HG03175 (cell line): ENCODE data around the gene CHCHD6.

Experiments used
- ATAC-seq: cut with Tn5 transposase; IDR thresholded peaks from one replicate; pipeline ENCODE4 v1.9.1; 2021; ENCODE audit warnings: mild to moderate bottlenecking, moderate library complexity; ENCODE audit not compliant: unreplicated experiment

CHCHD6 gene, protein sequence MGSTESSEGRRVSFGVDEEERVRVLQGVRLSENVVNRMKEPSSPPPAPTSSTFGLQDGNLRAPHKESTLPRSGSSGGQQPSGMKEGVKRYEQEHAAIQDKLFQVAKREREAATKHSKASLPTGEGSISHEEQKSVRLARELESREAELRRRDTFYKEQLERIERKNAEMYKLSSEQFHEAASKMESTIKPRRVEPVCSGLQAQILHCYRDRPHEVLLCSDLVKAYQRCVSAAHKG

DNA sequence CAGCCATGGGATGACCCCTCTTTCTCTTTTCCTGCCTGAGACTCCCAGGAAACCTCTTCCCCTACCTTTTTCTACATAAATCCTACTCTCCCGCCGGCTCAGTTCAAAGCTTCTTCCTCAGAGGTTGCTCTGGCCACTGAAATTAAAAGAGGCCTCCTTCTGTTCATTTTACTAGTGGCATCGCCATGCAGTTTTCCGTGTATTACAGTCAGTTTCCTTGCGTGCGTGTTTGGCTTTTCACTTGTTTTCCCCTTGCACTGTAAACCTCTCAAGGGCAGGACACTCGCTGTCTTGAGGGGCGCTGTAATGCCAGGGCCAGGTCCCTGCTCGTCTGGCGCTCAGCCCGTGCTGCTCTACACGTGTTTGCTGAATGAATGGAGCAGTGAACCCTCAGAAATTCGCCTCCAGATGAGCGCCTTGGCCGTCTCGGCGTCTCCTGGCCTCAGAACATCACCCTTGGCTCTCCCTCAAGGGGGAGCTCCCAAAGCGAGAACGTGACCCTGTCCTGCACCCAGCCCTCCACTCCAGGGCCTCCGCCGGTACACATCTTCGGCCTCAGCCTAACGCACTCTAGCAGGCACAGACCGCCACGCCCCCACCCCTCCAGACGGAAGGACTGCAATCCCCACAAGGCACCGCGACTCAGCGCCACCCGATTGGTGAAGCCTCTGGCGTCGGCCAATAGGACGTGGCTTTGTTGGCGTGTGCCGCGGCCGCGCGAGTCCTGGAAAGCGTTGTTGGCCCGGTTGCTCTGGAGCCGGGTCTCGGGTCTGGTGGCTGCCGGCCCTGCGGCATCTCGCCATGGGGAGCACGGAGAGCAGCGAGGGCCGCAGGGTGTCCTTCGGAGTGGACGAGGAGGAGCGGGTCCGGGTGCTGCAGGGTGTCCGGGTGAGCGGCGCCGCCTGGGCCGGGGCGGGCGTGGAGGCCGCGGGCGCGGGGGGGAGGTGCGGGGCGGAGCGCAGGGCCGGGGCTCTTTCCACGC lies at the start of gene CHCHD6:
Gene CHCHD6 (plus strand): TSS at position 729 of the 982 bp plus-strand sequence. CDS start 73 bp downstream, at position 802.
- ATAC-seq: peak; percentile 98

DNA sequence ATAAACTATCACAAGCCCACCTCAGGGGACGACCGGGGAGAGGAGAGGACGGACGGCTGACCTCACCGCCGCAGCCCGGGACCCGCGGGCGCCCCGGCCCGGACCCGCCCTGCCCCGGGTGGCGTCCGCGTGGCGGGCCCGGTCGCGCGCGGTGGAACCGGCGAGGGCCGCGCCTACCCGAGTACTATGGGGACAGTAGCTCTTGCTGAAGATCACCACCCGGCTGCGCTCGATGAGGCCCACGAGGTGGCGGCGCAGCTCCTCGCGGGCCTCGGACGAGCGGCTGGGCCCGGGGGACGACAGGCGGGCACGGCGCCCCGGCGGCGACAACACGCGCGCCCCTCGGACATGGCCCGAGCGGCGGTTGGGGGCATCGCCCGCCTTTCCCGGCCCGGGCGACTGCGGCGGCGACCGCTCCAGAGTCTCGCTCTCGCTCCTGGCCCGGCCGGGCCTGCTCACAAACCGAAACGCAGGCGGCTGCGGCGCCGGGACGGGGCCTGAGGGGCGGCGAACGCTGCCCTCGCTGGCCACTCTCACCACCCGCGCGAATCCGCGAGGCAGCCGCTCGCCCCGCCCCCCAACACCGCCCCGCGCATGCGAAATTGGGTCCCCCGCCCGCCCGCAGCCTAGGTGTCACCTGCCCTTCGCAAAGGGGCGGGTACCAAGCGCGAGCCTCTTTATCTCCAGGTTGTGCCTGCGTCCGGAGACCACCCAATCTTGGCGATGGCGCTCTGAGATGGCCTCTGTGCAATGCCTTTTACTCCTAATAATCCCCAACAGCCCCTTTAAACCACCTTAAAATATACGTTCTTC lies 49.3 kb upstream of the CHCHD6 start, which contains the start of gene TXNRD3:
Gene TXNRD3 (minus strand): TSS at position 554 of the 813 bp plus-strand sequence.
- ATAC-seq: no peak

DNA sequence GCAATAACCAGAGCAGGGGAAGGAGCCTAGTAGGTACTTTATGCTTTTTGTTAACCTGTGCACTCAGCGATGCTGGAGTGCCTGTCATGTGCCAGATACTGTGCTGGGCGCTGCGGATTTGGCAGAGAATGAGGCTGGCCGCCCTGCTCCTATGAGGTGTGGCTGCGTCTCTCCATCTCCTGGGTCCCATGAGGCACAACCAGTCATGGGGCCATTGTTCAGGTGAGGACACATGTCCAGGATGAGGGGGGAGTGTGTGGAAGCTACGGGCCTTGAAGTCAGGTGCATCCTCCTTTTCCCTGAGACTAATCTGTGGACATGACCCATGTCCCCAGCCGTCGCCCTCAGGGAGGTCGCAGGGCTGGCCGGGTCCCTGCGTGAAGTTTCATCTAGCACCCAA lies 48.2 kb upstream of the CHCHD6 start:
- no peak for ATAC-seq

DNA sequence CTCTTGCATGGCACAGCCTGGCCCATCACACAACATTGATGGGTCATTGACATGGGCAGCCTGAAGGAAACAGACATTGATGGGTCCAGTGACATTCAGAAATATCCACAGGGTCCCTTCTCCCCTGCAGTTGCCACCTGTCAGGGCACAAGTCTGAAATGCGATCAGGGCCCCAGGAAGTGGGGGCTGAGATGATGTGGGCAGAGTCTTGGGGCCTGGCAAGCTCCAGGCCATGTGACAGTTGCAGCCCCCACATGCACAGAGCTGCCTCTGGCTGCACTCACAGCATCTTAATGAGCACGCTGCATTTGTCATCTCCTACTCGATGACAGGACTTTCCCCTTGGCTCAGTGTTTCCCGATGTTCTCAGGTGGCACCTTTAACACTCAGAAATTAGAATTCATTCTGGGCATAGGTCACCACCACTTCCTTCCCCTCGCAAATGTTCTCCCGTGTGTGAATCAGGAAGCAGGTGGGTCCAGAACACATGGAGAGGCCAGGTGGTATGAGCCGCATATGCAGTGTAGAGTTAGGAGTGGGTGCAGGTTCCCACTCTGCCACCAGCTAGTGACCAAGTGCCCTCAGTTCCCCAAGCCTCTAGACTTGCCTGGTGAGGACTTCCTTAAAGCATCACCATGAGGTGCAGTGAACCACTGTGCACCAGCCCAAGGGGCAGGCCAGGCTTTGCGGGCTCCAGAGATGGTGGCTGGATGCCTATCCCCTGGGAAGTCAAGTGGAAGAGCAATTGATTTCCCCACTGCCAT lies 47.5 kb upstream of the CHCHD6 start:
- ATAC-seq: no peak

DNA sequence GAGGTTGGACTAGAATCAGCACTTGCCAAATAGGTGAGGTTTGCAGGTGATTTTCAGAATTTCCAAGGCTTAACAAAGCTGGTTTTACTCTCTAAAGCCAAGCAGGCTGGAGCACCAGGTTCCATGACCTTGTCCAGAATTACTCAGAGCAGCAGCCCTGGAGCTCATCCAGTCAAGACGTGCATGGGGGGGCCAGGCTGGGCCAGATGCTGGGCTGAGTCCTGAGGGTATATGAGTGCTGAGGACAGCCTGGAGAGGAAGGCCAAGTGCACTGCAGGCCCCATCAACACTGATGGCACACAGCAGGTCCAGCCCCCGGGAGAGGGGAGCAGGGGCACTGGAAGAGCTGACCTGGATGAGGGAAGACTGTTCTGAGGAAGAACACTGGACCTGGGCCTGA lies 46.1 kb upstream of the CHCHD6 start:
- no peak for ATAC-seq

DNA sequence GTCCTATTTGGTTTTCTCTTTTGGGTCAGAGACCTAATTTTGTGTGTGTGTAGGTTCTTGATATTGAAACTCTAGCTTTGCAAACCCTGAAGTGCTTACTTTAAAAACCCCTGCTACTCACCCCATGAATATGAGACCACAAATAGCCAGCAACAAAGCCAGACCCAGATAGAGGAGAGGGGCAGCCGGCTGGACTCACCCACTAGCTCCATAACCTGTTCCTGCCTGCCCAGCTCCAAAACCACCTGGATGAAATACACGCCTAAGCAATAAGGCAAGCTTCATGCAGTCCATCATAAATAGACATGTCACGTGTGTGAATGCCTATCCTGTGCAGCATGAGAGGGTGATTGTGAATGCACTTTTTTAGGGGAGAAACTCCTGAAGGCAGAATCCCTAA lies 45.5 kb upstream of the CHCHD6 start:
- ATAC-seq: no peak

DNA sequence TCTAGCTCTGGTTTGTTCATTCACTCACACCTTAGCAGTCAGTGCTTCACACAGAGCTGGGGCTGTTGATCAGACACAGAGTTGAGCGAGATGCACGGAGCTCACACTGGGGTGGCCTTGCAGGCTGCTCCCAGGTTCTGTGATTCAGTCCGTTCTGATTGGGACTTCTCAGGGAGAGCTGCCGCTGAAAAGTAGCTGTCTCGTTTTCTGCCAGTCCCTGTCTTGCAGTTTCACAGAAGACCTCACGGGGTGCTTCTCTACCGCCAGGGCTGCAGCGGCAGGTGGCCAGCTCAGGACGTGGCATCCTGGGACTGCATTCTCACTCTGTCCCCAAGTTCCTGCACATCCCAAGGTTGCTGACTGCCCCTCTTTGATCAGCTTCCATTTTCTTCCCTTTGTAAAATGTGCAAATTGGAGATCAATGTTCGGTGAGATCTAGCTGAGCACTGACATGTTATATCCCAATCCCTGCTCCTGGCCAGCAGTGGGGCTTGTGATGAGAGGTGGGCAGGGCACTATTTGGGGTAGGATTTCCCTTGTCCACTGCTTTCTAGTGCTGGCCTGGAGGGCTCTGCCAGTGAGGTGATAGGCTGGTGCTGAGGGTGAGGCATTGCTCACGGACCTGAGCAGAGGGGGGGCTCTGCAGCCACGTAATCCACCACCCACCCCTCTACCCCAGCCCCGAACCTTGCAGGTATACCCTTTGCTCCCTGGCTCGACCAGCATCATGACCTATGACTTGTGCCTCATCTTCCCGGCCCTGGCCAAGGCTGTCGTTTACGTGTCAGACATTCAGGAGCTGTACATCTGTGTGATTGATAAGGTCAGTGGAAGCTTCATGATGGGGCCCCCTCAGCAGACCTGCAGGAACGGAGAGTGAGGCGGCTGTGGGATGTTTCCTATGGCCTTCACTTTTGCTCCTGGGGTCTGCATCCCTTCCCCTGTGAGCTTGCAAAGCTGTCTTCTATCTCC lies 43.8 kb upstream of the CHCHD6 start:
- no peak for ATAC-seq

DNA sequence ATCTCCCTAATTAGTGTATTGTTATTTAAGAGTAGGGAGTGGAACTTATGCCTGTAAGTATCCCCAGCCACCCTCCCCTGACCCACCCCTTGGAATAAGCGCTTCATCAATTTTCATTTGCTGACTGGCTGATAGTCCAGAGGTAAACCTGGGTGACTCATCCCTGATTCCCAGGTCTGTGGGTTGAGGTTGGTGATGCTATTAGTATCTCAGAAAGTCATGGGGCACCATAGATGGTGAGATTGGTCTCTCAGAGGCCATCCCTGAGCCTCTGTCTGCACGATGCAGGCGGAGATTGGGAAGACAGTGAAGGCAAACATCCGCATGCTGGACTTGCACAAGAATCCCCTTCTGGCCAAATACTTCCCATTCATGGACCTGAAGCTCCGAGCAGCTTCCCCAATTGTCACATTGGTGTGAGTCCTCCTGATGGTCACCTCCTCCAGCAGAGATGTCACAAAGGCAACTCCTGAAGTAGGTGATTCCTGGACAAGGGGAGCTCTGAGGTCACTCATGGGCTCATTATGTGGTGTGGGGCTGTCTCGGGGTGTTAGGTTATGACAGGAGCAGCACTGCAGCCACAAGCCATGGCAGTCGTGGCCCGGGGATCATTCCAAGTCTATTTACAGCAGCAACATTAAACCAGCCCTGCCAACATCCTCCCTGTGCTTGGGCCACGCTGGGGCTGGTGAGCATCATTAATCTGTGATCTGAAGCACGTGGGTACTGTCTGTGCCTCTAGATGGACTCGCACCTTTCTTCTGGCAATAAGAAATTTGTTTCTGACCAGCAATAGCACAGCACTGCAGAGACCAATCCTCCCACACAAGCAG lies 42.3 kb upstream of the CHCHD6 start:
- no peak for ATAC-seq

DNA sequence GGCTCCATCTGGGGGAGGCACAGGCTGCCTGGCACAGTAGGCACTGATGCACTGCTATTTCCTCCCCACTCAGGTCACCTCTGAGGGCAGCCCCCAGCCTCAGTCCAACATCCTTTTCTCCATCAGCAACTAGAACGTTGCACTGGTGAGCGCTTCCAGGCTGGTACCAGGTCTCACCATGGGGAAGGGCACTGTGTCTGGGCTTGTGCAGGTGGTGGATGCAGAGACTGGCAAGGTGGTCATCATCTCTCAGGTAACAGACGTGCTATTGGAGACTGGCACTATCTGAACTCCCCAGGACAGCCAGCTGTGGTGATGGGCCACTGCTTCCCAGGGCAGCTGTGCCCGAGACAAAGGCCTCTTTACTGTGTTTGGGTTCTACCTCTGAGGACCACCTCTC lies 40.8 kb upstream of the CHCHD6 start:
- no peak for ATAC-seq

DNA sequence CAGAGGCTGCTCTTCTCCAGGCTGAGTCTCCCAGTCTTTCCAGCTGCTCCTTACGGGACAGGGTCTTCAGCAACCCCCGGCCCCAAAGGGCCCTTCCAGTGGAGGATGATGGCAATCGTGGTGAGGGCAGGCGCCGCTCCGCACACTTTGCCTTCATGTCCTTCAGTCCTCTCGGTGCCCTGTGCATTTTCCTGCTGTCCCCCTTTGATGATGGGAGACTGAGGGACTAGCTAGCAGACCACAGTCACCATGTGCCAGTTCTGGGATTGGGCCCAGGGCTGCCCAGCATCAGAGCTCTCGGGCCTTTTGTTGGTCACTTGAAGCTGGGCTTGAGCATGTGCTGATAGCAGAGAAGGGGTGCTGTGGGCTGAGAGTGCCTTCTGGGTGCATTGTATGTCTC lies 40.3 kb upstream of the CHCHD6 start:
- ATAC-seq: no peak

DNA sequence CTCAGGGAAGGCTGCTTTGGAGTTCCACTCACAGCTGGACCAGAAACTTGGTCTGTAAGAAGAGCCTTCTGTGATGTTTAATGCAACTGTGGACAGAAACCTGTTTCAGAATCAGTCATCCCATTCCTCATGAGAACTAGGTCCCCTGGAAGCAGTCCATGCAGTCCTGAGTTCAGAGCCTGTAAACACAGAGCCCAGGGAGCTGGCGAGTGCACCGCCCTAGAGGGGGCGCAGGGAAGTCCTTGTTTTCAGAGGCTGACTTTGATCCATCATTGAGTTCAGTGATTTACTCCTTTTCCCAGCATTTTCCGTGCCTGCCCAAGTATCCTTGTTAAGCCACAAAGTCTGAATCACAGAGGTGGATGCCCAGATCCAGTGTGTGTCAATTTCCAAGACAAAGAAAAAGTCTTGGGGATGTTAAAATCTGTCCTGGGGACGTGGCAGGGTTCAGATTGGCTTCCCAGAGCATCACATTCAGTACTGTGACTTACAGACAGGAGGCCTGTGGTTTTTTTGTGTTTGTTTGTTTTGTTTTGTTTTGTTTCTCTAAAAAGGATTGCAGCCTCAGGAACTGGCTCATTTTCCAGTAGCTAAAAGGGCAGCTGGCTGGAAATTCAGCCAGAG lies 39.3 kb upstream of the CHCHD6 start:
- no peak for ATAC-seq

DNA sequence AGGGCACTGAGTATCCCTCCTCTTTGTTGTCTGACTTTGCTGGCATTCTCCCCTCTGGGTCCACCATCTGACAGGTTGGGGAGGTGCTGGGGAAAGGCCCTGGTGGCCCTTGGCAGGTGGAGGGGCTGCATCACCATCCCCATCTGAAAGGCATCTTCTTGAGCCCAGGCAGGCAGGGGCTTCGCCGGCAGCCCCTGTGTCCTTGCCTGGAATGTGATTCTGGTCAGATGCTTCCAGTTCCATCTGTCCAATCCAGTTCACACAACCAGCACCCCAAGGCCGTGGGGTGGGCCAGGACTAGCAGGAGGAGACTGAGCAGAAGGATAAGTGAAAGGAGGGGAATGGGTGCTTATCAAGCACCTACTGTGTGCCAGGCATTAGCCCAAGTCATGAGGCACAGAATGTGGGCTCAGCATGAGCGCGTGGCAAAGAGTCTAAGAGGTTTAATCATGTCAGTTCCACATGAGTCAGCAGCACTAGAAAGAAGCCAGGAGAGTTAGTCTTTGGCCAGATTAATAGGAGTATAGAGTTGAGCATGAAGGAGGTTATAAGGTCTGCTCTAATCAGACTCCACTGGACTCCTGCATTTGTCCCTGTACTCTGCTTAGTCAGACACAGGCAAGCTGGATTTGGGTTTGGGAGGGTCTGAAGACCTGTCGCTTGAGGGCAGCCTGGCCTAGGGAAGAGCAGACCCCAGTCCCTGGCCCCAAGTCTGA lies 38.7 kb upstream of the CHCHD6 start:
- no peak for ATAC-seq

DNA sequence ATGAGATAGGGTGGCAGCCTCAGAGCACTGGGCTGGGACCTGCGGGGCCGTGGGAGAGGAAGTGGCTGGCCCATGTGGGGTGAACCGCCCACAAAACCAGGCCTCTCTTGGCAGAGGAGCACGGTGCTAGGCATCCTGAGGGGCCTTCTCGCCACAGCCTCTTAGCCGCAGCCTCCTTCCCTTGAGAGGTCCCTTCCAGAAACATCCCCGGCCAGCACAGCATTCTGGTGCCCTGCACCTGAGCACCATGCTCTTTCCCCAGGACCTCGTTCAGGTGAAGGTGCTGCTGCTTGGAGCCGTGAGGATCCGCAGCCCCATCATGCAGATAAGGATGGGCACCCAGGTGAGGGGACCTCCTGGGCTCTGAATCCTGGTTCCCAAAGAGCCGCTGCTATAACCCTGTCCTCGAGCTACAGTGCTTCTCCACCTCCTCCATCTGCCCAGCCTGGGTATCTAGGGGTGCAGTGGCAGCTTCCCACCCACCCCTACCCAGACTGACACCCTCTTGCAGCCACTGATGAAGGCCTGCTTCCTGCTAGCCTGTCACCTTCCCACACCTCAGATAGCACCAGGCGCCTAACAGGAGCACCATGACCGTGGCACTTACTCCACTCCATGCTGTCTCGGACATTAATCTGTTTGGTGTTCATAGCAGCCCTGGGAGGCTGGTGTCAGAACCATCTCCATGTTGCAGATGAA lies 37.9 kb upstream of the CHCHD6 start:
- ATAC-seq: no peak

DNA sequence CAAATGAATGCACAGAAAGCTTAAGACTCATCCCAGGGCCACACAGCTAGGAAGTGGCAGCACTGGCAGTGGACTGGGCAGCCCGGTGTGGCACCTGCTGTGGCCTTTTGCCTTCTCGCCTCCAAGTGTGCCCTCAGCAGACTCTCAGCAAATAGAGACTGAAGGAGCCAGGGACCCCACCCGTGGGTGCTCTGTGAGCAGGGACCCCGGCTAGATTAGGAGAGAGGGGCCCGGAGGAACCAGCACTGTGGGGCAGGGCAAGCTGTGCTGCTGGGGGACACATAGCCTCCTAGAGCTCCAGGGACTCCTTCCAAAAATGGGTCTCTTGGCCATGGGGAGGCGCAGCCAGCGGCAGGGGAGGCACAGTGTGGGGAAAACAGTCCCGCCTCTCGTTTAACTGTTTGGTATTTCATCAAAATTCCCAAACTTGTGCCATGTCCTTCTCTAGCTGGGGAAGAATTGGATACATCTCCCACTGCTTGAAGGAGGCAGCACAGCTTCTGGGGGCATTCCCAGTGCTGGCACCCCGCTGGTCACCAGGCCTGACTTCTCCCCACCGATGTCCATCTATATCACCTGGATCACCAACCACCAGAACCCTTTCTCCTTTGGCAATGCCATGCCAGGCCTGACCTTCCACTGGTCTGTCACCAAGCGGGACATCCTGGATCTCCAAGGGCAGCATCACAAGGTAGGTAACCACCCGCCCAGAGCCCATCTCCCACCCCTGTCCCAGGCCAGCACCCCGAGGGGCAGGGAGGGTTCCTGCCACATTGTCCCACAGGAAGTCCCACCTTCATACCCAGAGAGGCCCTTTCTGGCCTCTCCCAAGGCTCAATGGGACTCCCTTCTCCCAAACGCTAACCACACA lies 37.1 kb upstream of the CHCHD6 start:
- no peak for ATAC-seq

DNA sequence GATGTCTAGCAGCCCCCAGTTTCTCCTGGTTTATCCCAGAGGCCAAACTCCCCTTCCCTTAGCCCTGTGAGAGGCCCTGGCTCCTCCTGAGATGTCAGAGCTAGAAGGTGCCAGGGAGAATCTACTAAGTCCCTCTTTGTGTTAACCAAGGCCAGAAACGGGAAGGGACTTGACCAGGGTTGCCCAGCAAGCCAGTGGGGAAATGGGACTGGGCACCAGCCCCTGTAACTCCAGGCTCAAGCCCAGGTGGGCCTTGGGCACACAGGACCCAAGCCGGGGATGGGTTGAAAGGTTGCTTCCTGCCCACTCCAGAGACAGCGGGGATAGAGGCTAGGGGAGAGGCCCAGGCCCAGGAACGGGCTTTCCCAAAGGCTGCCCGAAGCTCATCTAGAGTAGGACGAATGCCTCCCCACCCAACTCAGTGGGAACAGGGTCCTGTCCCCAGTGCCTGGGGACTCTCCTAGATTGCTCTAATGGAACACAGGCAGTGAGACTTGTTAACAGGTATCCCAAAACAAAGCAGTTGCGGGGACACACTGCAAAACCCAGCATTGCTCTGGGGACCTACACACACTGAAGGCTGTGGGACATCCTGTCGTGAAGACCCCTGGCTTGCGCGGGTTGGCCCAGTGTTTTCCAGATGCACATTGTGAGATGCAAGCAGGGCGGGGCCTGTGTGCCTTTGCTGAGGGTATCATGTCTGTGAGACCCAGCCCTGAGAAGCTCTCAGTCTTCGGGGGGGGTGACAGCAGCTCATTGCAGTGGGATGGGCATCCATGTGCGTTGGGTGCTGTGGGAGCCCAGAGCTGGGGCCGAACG lies 36.2 kb upstream of the CHCHD6 start:
- ATAC-seq: no peak
